ENCODE data around the gene TAF5L.

The TAF5L gene

GRCh38 chr1:229650045-229650444, 24.1 kb upstream of the TAF5L start:
- no peak overlapping the region for H2BK15ac ChIP-seq (replicated peaks; ENCODE audit: low read depth)
- H3K27ac ChIP-seq (ENCODE audit: low read depth, low read length), result no peak overlapping the region
- H2BK5ac ChIP-seq (ENCODE audit: low read length), result no peak overlapping the region
- H3K56ac ChIP-seq (ENCODE audit: low read length), result no peak overlapping the region
- no peaks in the 10 kb centered on the region for H3K27me3 ChIP-seq (ENCODE audit: insufficient read depth, low read length, poor library complexity)
- H3K4ac ChIP-seq (ENCODE audit: low read depth, low read length), result no peak overlapping the region
- DNase-seq, result no peak
- H2AK5ac ChIP-seq (ENCODE audit: low read length), result no peak overlapping the region
- H3K9ac ChIP-seq (ENCODE audit: low read length), result no peak overlapping the region
- H3K36me3 ChIP-seq (ENCODE audit: control insufficient read depth, insufficient read depth, low read length), result peaks cover 15% of the 10 kb centered on the region
- H3K23ac ChIP-seq (ENCODE audit: low read length), result no peak overlapping the region
- H2BK120ac ChIP-seq (ENCODE audit: low read depth, low read length), result no peak overlapping the region
- H3K79me2 ChIP-seq (ENCODE audit: control insufficient read depth, insufficient read depth, low read length), result no peaks in the 10 kb centered on the region
- peaks cover 3% of the 10 kb centered on the region for H3K79me1 ChIP-seq (ENCODE audit: low read length)
- H3K4me1 ChIP-seq (ENCODE audit: control insufficient read depth, low read depth, low read length), result no peaks in the 10 kb centered on the region
- no CpG with 5 or more reads among the region's 4 CpGs for WGBS (ENCODE audit: extremely low coverage, insufficient coverage, low lambda C conversion rate)
- H3K18ac ChIP-seq (ENCODE audit: low read length), result no peak overlapping the region
- no peak overlapping the region for H4K8ac ChIP-seq (ENCODE audit: low read depth, low read length)
- H3K4me3 ChIP-seq (ENCODE audit: low read length), result no peak overlapping the region
- H3K4me2 ChIP-seq (ENCODE audit: low read length), result no peak overlapping the region
- no peak overlapping the region for H4K5ac ChIP-seq (ENCODE audit: low read length)

GRCh38 chr1:229648406-229648805, 22.5 kb upstream of the TAF5L start:
- no CpG with 5 or more reads among the region's 4 CpGs for WGBS (ENCODE audit: extremely low coverage, insufficient coverage, low lambda C conversion rate)
- H3K4me2 ChIP-seq (ENCODE audit: low read length), result no peak overlapping the region
- H2AK5ac ChIP-seq (ENCODE audit: low read length), result no peak overlapping the region
- no peak overlapping the region for H4K8ac ChIP-seq (ENCODE audit: low read depth, low read length)
- no peak overlapping the region for H2BK120ac ChIP-seq (ENCODE audit: low read depth, low read length)
- no peak overlapping the region for H3K9ac ChIP-seq (ENCODE audit: low read length)
- no peak overlapping the region for H3K56ac ChIP-seq (ENCODE audit: low read length)
- H3K79me1 ChIP-seq (ENCODE audit: low read length), result peaks cover 10% of the 10 kb centered on the region
- no peaks in the 10 kb centered on the region for H3K27me3 ChIP-seq (ENCODE audit: insufficient read depth, low read length, poor library complexity)
- no peak overlapping the region for H3K4ac ChIP-seq (ENCODE audit: low read depth, low read length)
- no peaks in the 10 kb centered on the region for H3K79me2 ChIP-seq (ENCODE audit: control insufficient read depth, insufficient read depth, low read length)
- peaks cover 21% of the 10 kb centered on the region for H3K36me3 ChIP-seq (ENCODE audit: control insufficient read depth, insufficient read depth, low read length)
- no peak for DNase-seq
- no peak overlapping the region for H4K5ac ChIP-seq (ENCODE audit: low read length)
- H3K4me3 ChIP-seq (ENCODE audit: low read length), result no peak overlapping the region
- H3K23ac ChIP-seq (ENCODE audit: low read length), result no peak overlapping the region
- no peaks in the 10 kb centered on the region for H3K4me1 ChIP-seq (ENCODE audit: control insufficient read depth, low read depth, low read length)
- no peak overlapping the region for H2BK5ac ChIP-seq (ENCODE audit: low read length)
- no peak overlapping the region for H2BK15ac ChIP-seq (replicated peaks; ENCODE audit: low read depth)
- H3K27ac ChIP-seq (ENCODE audit: low read depth, low read length), result no peak overlapping the region
- no peak overlapping the region for H3K18ac ChIP-seq (ENCODE audit: low read length)

GRCh38 chr1:229645324-229645993, 19.5 kb upstream of the TAF5L start:
- no peak overlapping the region for H3K27ac ChIP-seq (ENCODE audit: low read depth, low read length)
- H3K56ac ChIP-seq (ENCODE audit: low read length), result no peak overlapping the region
- no peak overlapping the region for H3K4me2 ChIP-seq (ENCODE audit: low read length)
- H4K5ac ChIP-seq (ENCODE audit: low read length), result no peak overlapping the region
- no peaks in the 10 kb centered on the region for H3K4me1 ChIP-seq (ENCODE audit: control insufficient read depth, low read depth, low read length)
- WGBS (ENCODE audit: extremely low coverage, insufficient coverage, low lambda C conversion rate), result no CpG with 5 or more reads among the region's 15 CpGs
- H3K4ac ChIP-seq (ENCODE audit: low read depth, low read length), result no peak overlapping the region
- H3K9ac ChIP-seq (ENCODE audit: low read length), result no peak overlapping the region
- H3K36me3 ChIP-seq (ENCODE audit: control insufficient read depth, insufficient read depth, low read length), result peaks cover 24% of the 10 kb centered on the region
- no peak overlapping the region for H2AK5ac ChIP-seq (ENCODE audit: low read length)
- peaks cover 21% of the 10 kb centered on the region for H3K79me1 ChIP-seq (ENCODE audit: low read length)
- no peak overlapping the region for H3K18ac ChIP-seq (ENCODE audit: low read length)
- no peaks in the 10 kb centered on the region for H3K27me3 ChIP-seq (ENCODE audit: insufficient read depth, low read length, poor library complexity)
- no peak overlapping the region for H2BK120ac ChIP-seq (ENCODE audit: low read depth, low read length)
- no peak for DNase-seq
- peaks cover 9% of the 10 kb centered on the region for H3K79me2 ChIP-seq (ENCODE audit: control insufficient read depth, insufficient read depth, low read length)
- no peak overlapping the region for H4K8ac ChIP-seq (ENCODE audit: low read depth, low read length)
- H3K23ac ChIP-seq (ENCODE audit: low read length), result no peak overlapping the region
- no peak overlapping the region for H2BK15ac ChIP-seq (replicated peaks; ENCODE audit: low read depth)
- H2BK5ac ChIP-seq (ENCODE audit: low read length), result no peak overlapping the region
- no peak overlapping the region for H3K4me3 ChIP-seq (ENCODE audit: low read length)

GRCh38 chr1:229643996-229644745, 18.2 kb upstream of the TAF5L start:
- Histone ChIP-seq H3K79me1 (ENCODE audit: low read length) (peaks cover 21% of the 10 kb centered on the region), H2BK5ac (ENCODE audit: low read length) (no peak overlapping the region), H3K36me3 (ENCODE audit: control insufficient read depth, insufficient read depth, low read length) (peaks cover 25% of the 10 kb centered on the region), H3K18ac (ENCODE audit: low read length) (no peak overlapping the region), H3K4ac (ENCODE audit: low read depth, low read length) (no peak overlapping the region), H4K8ac (ENCODE audit: low read depth, low read length) (no peak overlapping the region), H3K9ac (ENCODE audit: low read length) (no peak overlapping the region), H3K27ac (ENCODE audit: low read depth, low read length) (no peak overlapping the region), H3K27me3 (ENCODE audit: insufficient read depth, low read length, poor library complexity) (no peaks in the 10 kb centered on the region), H3K79me2 (ENCODE audit: control insufficient read depth, insufficient read depth, low read length) (peaks cover 15% of the 10 kb centered on the region), H2AK5ac (ENCODE audit: low read length) (no peak overlapping the region), H3K56ac (ENCODE audit: low read length) (no peak overlapping the region), H3K4me2 (ENCODE audit: low read length) (no peak overlapping the region), H3K4me1 (ENCODE audit: control insufficient read depth, low read depth, low read length) (no peaks in the 10 kb centered on the region), H3K23ac (ENCODE audit: low read length) (no peak overlapping the region), H2BK15ac (replicated peaks; ENCODE audit: low read depth) (no peak overlapping the region), H2BK120ac (ENCODE audit: low read depth, low read length) (no peak overlapping the region), H4K5ac (ENCODE audit: low read length) (no peak overlapping the region), H3K4me3 (ENCODE audit: low read length) (no peak overlapping the region)
- DNase-seq, result no peak
- WGBS (ENCODE audit: extremely low coverage, insufficient coverage, low lambda C conversion rate), result no CpG with 5 or more reads among the region's 6 CpGs

- Histone ChIP-seq H3K27me3 (ENCODE audit: insufficient read depth, low read length, poor library complexity) (no peaks in the 10 kb centered on the region), H3K18ac (ENCODE audit: low read length) (no peak overlapping the region), H3K79me1 (ENCODE audit: low read length) (peaks cover 21% of the 10 kb centered on the region), H3K4me1 (ENCODE audit: control insufficient read depth, low read depth, low read length) (no peaks in the 10 kb centered on the region), H3K4me2 (ENCODE audit: low read length) (no peak overlapping the region), H3K23ac (ENCODE audit: low read length) (no peak overlapping the region), H3K4me3 (ENCODE audit: low read length) (no peak overlapping the region), H3K56ac (ENCODE audit: low read length) (no peak overlapping the region), H2BK5ac (ENCODE audit: low read length) (no peak overlapping the region), H2BK15ac (replicated peaks; ENCODE audit: low read depth) (no peak overlapping the region), H3K9ac (ENCODE audit: low read length) (no peak overlapping the region), H4K5ac (ENCODE audit: low read length) (no peak overlapping the region), H4K8ac (ENCODE audit: low read depth, low read length) (no peak overlapping the region), H3K36me3 (ENCODE audit: control insufficient read depth, insufficient read depth, low read length) (peaks cover 23% of the 10 kb centered on the region), H2AK5ac (ENCODE audit: low read length) (no peak overlapping the region), H3K27ac (ENCODE audit: low read depth, low read length) (no peak overlapping the region), H3K79me2 (ENCODE audit: control insufficient read depth, insufficient read depth, low read length) (peaks cover 18% of the 10 kb centered on the region), H2BK120ac (ENCODE audit: low read depth, low read length) (no peak overlapping the region), H3K4ac (ENCODE audit: low read depth, low read length) (no peak overlapping the region)
- WGBS (ENCODE audit: extremely low coverage, insufficient coverage, low lambda C conversion rate), result no CpG with 5 or more reads among the region's 4 CpGs
- DNase-seq, result no peak
Measured at GRCh38 chr1:229642970-229643369, 17.0 kb upstream of the TAF5L start.
